SK-N-SH treated with all-trans-retinoic acid at 6 μM for 48 hours (cell line): ENCODE data around the gene PEAR1.

Experiments
- ARNTL ChIP-seq: fragments of 450-650 bp; formaldehyde crosslinking; IDR thresholded peaks from 2 replicates; pipeline ENCODE4 v1.5.0; 2020; ENCODE audit warnings: low read depth, mild to moderate bottlenecking, moderate library complexity, borderline replicate concordance
- BACH2 ChIP-seq: fragments of 250-450 bp; sonication (Bioruptor Pico); IDR thresholded peaks from 2 replicates; pipeline ENCODE4 v1.9.0; 2021; ENCODE audit warnings: mild to moderate bottlenecking, borderline replicate concordance
- OSR1 ChIP-seq: fragments of 250-450 bp; sonication (Bioruptor Pico); IDR thresholded peaks from 2 replicates; pipeline ENCODE4 v1.8.0; 2022; ENCODE audit warnings: moderate library complexity, mild to moderate bottlenecking, inconsistent platforms
- RARB ChIP-seq: fragments of 250-450 bp; sonication (Bioruptor Pico); IDR thresholded peaks from 2 replicates; pipeline ENCODE4 v1.8.0; 2021; ENCODE audit warnings: mild to moderate bottlenecking, moderate library complexity
- TCF4 ChIP-seq: fragments of 250-450 bp; sonication (Bioruptor Pico); IDR thresholded peaks from 2 replicates; pipeline ENCODE4 v1.8.0; 2021; ENCODE audit warnings: mild to moderate bottlenecking, moderate library complexity, borderline replicate concordance
- ZFP30 ChIP-seq: fragments of 450-650 bp; formaldehyde crosslinking; IDR thresholded peaks from 2 replicates; pipeline ENCODE4 v1.5.0; 2022; ENCODE audit warnings: mild to moderate bottlenecking, moderate library complexity
- ZNF565 ChIP-seq: fragments of 450-650 bp; formaldehyde crosslinking; conservative IDR thresholded peaks from 2 replicates; pipeline ENCODE4 v1.5.0; 2020; ENCODE audit warnings: low read depth, mild to moderate bottlenecking, moderate library complexity
- ZNF70 ChIP-seq: fragments of 450-650 bp; formaldehyde crosslinking; IDR thresholded peaks from 2 replicates; pipeline ENCODE4 v1.5.0; 2020; ENCODE audit warnings: mild to moderate bottlenecking, moderate library complexity
- TF ChIP-seq, protein P1 (sequence below): fragments of 250-450 bp; sonication (Bioruptor Pico); IDR thresholded peaks from 2 replicates; pipeline ENCODE4 v1.8.0; 2020; ENCODE audit warnings: mild to moderate bottlenecking, moderate library complexity, borderline replicate concordance
- TF ChIP-seq, protein P2 (sequence below): fragments of 250-450 bp; sonication (Bioruptor Pico); IDR thresholded peaks from 2 replicates; pipeline ENCODE4 v1.5.1; 2020; ENCODE audit warnings: low read depth, mild to moderate bottlenecking, moderate library complexity
- TF ChIP-seq, protein P3 (sequence below): fragments of 250-450 bp; sonication (Bioruptor Pico); IDR thresholded peaks from 2 replicates; pipeline ENCODE4 v1.8.0; 2021; ENCODE audit warnings: low read depth, mild to moderate bottlenecking, moderate library complexity, borderline replicate concordance
- TF ChIP-seq, protein P4 (sequence below): fragments of 250-450 bp; sonication (Bioruptor Pico); IDR thresholded peaks from 2 replicates; pipeline ENCODE4 v1.5.1; 2021; ENCODE audit warnings: mild to moderate bottlenecking, moderate library complexity

DNA sequence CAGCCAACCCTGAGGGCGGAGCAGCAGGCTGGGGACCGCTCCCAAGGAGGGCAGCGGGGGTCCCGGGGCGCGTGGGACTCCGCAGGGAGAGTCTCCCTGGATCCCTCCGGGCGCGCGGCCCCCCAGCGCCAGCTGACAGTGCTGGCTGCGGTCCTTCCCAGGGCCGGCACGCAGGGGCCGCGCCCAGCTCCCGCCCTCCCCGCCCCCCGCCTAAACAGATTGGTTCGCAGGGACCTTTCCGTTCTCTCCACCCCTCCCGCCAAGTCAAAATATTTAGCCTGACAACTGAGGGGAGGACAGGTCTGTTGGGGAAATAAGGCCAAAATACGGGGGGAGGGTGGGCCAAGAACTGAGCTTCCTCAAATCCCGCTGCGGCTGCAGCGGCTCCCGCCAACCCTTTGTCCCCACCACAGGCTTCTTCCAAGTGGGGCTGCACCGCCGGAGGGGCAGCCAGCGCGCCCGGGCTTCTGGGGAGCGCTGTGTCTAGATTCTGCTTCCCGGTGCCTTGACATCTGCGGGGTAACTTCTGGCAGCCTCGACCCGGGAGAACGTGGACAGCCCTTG lies 34.5 kb upstream of the PEAR1 start, which contains the start of gene INSRR:
- TF ChIP-seq, protein P1, sequence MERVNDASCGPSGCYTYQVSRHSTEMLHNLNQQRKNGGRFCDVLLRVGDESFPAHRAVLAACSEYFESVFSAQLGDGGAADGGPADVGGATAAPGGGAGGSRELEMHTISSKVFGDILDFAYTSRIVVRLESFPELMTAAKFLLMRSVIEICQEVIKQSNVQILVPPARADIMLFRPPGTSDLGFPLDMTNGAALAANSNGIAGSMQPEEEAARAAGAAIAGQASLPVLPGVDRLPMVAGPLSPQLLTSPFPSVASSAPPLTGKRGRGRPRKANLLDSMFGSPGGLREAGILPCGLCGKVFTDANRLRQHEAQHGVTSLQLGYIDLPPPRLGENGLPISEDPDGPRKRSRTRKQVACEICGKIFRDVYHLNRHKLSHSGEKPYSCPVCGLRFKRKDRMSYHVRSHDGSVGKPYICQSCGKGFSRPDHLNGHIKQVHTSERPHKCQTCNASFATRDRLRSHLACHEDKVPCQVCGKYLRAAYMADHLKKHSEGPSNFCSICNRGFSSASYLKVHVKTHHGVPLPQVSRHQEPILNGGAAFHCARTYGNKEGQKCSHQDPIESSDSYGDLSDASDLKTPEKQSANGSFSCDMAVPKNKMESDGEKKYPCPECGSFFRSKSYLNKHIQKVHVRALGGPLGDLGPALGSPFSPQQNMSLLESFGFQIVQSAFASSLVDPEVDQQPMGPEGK (CRISPR knock-in tag): no peak
- TF ChIP-seq RARB (CRISPR knock-in tag) (no peak), ZFP30 (CRISPR knock-in tag) (no peak), OSR1 (CRISPR knock-in tag) (no peak), ZNF70 (CRISPR knock-in tag) (no peak), ZNF565 (CRISPR knock-in tag) (no peak), TCF4 (CRISPR knock-in tag) (no peak), ARNTL (CRISPR knock-in tag) (no peak), BACH2 (CRISPR knock-in tag) (no peak)
- TF ChIP-seq, protein P2, sequence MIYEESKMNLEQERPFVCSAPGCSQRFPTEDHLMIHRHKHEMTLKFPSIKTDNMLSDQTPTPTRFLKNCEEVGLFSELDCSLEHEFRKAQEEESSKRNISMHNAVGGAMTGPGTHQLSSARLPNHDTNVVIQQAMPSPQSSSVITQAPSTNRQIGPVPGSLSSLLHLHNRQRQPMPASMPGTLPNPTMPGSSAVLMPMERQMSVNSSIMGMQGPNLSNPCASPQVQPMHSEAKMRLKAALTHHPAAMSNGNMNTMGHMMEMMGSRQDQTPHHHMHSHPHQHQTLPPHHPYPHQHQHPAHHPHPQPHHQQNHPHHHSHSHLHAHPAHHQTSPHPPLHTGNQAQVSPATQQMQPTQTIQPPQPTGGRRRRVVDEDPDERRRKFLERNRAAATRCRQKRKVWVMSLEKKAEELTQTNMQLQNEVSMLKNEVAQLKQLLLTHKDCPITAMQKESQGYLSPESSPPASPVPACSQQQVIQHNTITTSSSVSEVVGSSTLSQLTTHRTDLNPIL (CRISPR knock-in tag): no peak
- TF ChIP-seq, protein P3, sequence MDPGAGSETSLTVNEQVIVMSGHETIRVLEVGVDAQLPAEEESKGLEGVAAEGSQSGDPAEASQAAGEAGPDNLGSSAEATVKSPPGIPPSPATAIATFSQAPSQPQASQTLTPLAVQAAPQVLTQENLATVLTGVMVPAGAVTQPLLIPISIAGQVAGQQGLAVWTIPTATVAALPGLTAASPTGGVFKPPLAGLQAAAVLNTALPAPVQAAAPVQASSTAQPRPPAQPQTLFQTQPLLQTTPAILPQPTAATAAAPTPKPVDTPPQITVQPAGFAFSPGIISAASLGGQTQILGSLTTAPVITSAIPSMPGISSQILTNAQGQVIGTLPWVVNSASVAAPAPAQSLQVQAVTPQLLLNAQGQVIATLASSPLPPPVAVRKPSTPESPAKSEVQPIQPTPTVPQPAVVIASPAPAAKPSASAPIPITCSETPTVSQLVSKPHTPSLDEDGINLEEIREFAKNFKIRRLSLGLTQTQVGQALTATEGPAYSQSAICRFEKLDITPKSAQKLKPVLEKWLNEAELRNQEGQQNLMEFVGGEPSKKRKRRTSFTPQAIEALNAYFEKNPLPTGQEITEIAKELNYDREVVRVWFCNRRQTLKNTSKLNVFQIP (CRISPR knock-in tag): no peak
- TF ChIP-seq, protein P4, sequence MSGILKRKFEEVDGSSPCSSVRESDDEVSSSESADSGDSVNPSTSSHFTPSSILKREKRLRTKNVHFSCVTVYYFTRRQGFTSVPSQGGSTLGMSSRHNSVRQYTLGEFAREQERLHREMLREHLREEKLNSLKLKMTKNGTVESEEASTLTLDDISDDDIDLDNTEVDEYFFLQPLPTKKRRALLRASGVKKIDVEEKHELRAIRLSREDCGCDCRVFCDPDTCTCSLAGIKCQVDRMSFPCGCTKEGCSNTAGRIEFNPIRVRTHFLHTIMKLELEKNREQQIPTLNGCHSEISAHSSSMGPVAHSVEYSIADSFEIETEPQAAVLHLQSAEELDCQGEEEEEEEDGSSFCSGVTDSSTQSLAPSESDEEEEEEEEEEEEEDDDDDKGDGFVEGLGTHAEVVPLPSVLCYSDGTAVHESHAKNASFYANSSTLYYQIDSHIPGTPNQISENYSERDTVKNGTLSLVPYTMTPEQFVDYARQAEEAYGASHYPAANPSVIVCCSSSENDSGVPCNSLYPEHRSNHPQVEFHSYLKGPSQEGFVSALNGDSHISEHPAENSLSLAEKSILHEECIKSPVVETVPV (CRISPR knock-in tag): no peak
